Kidney (tissue), 14 donors: Measurements from ENCODE around the gene SRSF9. TPM values are rescaled to one million over a fixed set of nuclear protein-coding genes. Genes with fewer than 3 reads are reported as not detected.

Source experiments
- DNase-seq, 5 donors: peaks; one replicate each; pipeline ENCODE4 v3.0.0-alpha.2; 2013 to 2020
- FAIRE-seq: peaks from 2 replicates; lab custom pipeline; 2012; peaks lifted over from hg19 to GRCh38; lab: Jason Lieb, UNC
- H3K27ac ChIP-seq, 2 donors: one replicate each; pipeline ENCODE4 v1.7.0; 2013; ENCODE audit warnings: low read depth in 2 of 2, low read length in 2 of 2, inconsistent platforms in 1 of 2
- H3K27me3 ChIP-seq: one replicate; pipeline ENCODE4 v1.7.1; 2013; ENCODE audit warnings: low read length, inconsistent platforms; ENCODE audit not compliant: control insufficient read depth, insufficient read depth
- H3K36me3 ChIP-seq, 3 donors: one replicate each; pipeline versions ENCODE4 v1.7.0 to v1.7.1; 2013; ENCODE audit warnings: low read length in 3 of 3, control low read depth in 1 of 3, inconsistent platforms in 1 of 3; ENCODE audit not compliant: insufficient read depth in 3 of 3, control insufficient read depth in 2 of 3
- H3K4me1 ChIP-seq, 3 donors: one replicate each; pipeline versions ENCODE4 v1.7.0 to v1.7.1; 2013; ENCODE audit warnings: low read length in 3 of 3, inconsistent platforms in 1 of 3, low read depth in 1 of 3; ENCODE audit not compliant: control insufficient read depth in 2 of 3, insufficient read depth in 2 of 3
- H3K4me3 ChIP-seq, 3 donors: one replicate each; pipeline versions ENCODE4 v1.7.0 to v1.8.1; 2013; ENCODE audit warnings: low read length in 3 of 3, control low read depth in 1 of 3, inconsistent platforms in 1 of 3
- H3K9ac ChIP-seq, 3 donors: one replicate each; pipeline versions ENCODE4 v1.7.0 to v1.7.1; 2013; ENCODE audit warnings: low read length in 3 of 3, control low read depth in 1 of 3, inconsistent platforms in 1 of 3
- H3K9me3 ChIP-seq, 3 donors: one replicate each; pipeline versions ENCODE4 v1.7.0 to v1.7.1; 2013; ENCODE audit warnings: low read length in 3 of 3, control low read depth in 1 of 3, inconsistent platforms in 1 of 3; ENCODE audit not compliant: control insufficient read depth in 2 of 3, insufficient read depth in 1 of 3
- intact Hi-C: fragments of 100-400 bp; cut with DNase I; formaldehyde crosslinking; loops from one replicate; pipeline ENCODE4 v1.11.1; 2022
- polyA plus RNA-seq: library from polyadenylated mRNA; stranded (reverse); fragments of 350-450 nt; fragmentation: Illumina TruSeq; extraction: RNeasy Lipid Tissue Mini Kit (QIAGEN cat#74804); gene quantifications from one replicate; pipeline ENCODE4 v1.2.3, GENCODE V29; 2014; ENCODE audit warnings: low read depth, low replicate concordance; ENCODE audit not compliant: insufficient read depth
- total RNA-seq: library from RNA; stranded (reverse); fragmentation: NEBNext Ultra II Directional; extraction: Animal tissue kit (Norgen Biotek cat#: 25700); gene quantifications from one replicate; pipeline ENCODE4 v1.2.1, GENCODE V29; 2021
- TF ChIP-seq, protein P1 (sequence below): IDR thresholded peaks from 3 replicates; pipeline ENCODE4 v1.5.1; 2012; ENCODE audit warnings: mild to moderate bottlenecking, moderate library complexity, borderline replicate concordance; ENCODE audit not compliant: insufficient read depth; ENCODE audit errors: extremely low read depth
- donor health status: control.
- donor health status: control.
- donor health status: control.
- donor health status: control.
- donor health status: control.
- donor health status: DM: yes; HTN: yes; CAD: no.
- donor health status: Normal renal cell carcinoma (clear cell type).

Gene SRSF9
- total and polyA plus RNA-seq, 2 donors from 2014 or later, result 144 to 151 TPM

DNA sequence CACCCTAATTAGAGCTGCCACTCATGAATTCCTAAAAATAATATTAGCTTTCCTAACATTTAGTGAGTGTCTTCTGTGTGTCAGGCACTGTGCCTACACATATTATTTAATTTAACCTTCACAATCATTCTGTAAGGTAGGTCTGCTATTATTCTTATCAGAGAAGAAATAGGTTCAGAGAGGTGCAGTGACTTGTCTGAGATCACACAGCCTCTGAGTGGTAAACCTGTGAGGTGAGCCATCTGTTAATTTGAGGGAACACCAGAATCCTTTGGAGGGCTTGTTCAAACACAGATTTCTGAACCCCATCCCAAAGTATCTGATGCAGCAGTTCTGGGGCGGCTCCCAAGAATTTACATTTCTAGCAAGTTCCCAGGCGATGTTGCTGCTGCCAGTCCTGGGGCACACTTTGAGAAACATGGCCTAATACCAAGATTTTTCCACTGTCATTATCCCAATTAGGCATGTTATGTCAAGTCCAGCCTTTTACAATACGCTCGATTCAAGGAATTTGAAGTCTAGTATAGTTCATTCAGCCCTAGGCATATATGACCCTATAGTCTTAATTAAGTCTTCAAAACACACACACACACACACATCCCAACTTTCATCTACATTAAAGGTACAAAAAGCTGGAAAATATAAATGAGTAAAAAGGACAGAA lies 51.5 kb downstream of the SRSF9 start:
- intact Hi-C loops, result no loop called here

DNA sequence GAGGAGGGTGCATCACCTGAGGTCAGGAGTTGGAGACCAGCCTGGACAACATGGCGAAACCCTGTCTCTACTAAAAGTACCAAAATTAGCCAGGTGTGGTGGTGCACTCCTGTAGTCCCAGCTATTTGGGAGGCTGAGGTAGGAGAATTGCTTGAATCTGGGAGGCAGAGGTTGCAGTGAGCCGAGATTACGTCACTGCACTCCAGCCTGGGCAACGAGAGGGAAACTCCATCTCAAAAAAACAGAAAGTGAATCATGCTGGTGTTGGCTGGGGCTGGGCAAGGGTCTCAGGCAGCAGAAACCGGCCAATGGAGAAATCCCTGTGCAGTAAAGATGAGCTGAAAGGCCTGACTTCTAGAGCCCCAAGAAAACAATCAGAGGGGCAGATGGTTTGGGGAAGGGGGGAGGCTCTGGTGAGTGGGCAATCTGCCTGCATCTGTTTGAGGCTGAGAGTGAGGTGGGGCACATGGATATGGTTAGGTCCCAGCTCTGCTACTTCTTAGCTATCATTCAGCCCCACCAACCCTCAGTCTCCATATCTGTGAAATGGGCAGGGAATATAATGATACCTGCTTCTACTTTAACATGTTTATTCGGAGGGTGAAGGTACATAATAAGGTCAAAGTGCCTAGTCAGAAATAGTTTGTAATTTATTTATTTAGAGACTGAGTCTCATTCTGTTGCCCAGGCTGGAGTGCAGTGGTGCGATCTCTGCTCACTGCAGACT lies 52.9 kb downstream of the SRSF9 start:
- FAIRE-seq (no peak), DNase-seq (no peak)
- intact Hi-C loops, result no loop called here
- no peaks in the 10 kb centered on the region for H3K36me3 ChIP-seq
- no peak overlapping the region for H3K4me3 ChIP-seq
- H3K27me3 ChIP-seq, result no peaks in the 10 kb centered on the region
- H3K4me1 ChIP-seq, result no peaks in the 10 kb centered on the region
- TF ChIP-seq, protein P1, sequence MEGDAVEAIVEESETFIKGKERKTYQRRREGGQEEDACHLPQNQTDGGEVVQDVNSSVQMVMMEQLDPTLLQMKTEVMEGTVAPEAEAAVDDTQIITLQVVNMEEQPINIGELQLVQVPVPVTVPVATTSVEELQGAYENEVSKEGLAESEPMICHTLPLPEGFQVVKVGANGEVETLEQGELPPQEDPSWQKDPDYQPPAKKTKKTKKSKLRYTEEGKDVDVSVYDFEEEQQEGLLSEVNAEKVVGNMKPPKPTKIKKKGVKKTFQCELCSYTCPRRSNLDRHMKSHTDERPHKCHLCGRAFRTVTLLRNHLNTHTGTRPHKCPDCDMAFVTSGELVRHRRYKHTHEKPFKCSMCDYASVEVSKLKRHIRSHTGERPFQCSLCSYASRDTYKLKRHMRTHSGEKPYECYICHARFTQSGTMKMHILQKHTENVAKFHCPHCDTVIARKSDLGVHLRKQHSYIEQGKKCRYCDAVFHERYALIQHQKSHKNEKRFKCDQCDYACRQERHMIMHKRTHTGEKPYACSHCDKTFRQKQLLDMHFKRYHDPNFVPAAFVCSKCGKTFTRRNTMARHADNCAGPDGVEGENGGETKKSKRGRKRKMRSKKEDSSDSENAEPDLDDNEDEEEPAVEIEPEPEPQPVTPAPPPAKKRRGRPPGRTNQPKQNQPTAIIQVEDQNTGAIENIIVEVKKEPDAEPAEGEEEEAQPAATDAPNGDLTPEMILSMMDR, result no peak
- no peak overlapping the region for H3K27ac ChIP-seq
- no peaks in the 10 kb centered on the region for H3K9me3 ChIP-seq
- no peak overlapping the region for H3K9ac ChIP-seq

More for the DNA sequence above, 51.5 kb downstream of the SRSF9 start:
- FAIRE-seq (no peak), DNase-seq (no peak)
- no peaks in the 10 kb centered on the region for H3K4me1 ChIP-seq
- H3K4me3 ChIP-seq, result no peak overlapping the region
- no peaks in the 10 kb centered on the region for H3K36me3 ChIP-seq
- no peaks in the 10 kb centered on the region for H3K27me3 ChIP-seq
- no peak overlapping the region for H3K9ac ChIP-seq
- TF ChIP-seq, protein P1, result no peak
- H3K27ac ChIP-seq, result no peak overlapping the region
- no peaks in the 10 kb centered on the region for H3K9me3 ChIP-seq

DNA sequence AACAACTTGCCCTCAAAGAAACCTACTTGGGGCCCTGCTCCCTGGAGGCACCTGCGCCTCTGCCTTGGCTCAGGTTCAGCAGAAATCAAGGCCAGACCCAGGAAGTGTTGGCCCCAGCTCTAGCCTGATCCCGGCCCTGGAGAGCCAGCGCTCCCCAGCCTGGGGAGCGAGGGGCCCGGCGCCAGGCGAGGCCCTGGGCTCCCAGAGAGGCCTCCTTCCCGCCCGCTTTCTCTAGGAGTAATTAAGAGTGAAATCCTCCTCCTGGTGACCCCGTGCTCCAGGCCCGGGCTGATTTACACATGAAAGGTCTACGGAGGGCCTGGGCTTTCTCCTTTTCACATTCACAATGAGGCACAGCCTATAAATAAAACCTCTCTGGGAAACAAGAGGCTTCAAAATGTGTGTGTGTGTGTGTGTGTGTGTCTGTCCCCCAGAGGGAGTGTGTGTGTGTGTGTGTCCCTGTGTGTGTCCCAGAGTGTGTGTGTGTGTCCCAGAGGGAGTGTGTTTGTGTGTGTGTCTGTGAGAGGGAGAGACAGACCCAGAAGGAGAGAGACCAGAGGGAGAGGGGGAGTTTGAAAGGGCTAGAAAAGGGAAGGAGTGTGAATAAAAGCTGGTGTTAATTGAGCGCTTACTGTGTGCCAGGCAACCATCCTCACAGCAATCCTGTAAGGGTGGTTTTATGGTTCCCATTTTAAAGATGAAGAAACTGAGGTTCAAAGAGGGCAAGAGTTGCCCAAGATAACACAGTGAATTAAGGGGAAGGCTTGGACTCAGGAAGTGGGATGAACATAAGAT lies 55.5 kb downstream of the SRSF9 start:
- intact Hi-C loops, result no loop called here

More for the DNA sequence above, 55.5 kb downstream of the SRSF9 start:
- no peak overlapping the region for H3K9ac ChIP-seq
- no peak overlapping the region for H3K27ac ChIP-seq
- H3K4me3 ChIP-seq, result no peak overlapping the region
- no peaks in the 10 kb centered on the region for H3K36me3 ChIP-seq
- H3K4me1 ChIP-seq, result no peaks in the 10 kb centered on the region
- peak in 4 of 5 donors; percentile 90 to 97 (median 94) for DNase-seq
- FAIRE-seq, result no peak
- H3K9me3 ChIP-seq, result no peaks in the 10 kb centered on the region
- no peaks in the 10 kb centered on the region for H3K27me3 ChIP-seq
- TF ChIP-seq, protein P1, result no peak
